H1 (cell line): ENCODE results near the gene AMN. TPM values are rescaled to one million over a fixed set of nuclear protein-coding genes. Genes with fewer than 3 reads are reported as not detected.

Experiments used
- CHD2 ChIP-seq: IDR thresholded peaks from 2 replicates; pipeline ENCODE4 v1.6.1; 2012; ENCODE audit warnings: low read length, improper control_type of control experiment
- CREB1 ChIP-seq: IDR thresholded peaks from 2 replicates; pipeline ENCODE4 v1.6.1; 2012; ENCODE audit warnings: inconsistent platforms
- POLR2AphosphoS5 ChIP-seq: IDR thresholded peaks from 2 replicates; pipeline ENCODE4 v1.6.1; 2011; ENCODE audit warnings: low read depth, low read length
- RXRA ChIP-seq: IDR thresholded peaks from 2 replicates; pipeline ENCODE4 v1.6.1; 2011; ENCODE audit warnings: low read depth, mild to moderate bottlenecking, low read length, moderate library complexity; ENCODE audit not compliant: insufficient read depth
- SIRT6 ChIP-seq: IDR thresholded peaks from one replicate; pipeline ENCODE4 v1.7.1; 2012; ENCODE audit warnings: low read length, inconsistent platforms
- polyA plus RNA-seq, 7 experiments: library from polyadenylated mRNA; depleted of rRNA in 3 of 7; stranded (reverse) in 5 of 7; unstranded in 2 of 7; fragments of >200 nt in 5 of 7; fragments of 200-250 nt in 2 of 7; gene quantifications; 1 replicate in 5 of 7; 2 replicates in 1 of 7; 4 replicates in 1 of 7; pipeline versions ENCODE4 v1.2.1 to v1.2.3, GENCODE V29; 2011 to 2013; ENCODE audit warnings: missing spikeins in 2 of 7, mixed read lengths in 2 of 7
- total RNA-seq: library from RNA; stranded (reverse); fragmentation: NEBNext Ultra II Directional; extraction: Animal tissue kit (Norgen Biotek cat#: 25700); gene quantifications from 2 replicates; pipeline ENCODE4 v1.2.1, GENCODE V29; 2021

Gene AMN
- total and polyA plus RNA-seq, 2 of the 8 experiments (the other 6 are each of a cell fraction or from before 2014, with no cell fraction given) = 0.77 to 1.5 TPM

DNA sequence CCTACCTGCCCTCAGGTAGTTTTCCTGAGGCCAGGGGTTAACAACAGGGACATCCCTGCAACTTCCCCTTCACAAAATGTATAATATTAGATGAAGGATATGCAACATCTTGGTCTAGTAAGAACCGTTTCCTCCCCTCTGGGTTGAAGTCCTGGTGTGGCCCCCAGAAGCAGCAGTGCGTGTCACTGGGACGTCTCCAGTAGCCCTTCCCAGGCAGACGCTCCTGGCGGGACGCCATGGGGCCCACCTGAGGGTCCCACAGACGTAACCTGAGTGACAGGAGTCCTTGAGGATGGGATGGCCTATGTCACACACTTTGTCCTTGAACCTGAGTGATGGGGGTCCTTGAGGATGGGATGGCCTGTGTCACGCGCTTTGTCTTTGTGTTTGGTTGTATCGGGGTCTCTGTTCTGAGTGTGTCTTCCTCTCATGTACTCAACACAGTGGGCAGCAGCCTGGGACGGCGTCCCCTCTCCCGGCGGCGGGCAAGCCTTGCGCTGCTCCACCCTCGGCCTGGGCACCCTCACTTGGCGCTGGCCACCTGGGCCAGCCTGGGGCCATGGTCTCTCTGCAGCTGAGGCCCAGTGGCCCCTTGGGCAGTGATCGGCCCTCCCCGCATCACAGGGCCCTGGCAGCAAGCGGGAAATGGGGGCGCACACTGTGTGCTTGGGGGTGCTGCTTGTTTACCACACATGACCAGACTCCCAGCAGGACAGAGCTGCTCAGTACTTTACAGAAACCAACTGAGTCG lies 14.3 kb upstream of the AMN start (continued):
- TF ChIP-seq CREB1 = no peak
- TF ChIP-seq CHD2 = no peak
- TF ChIP-seq RXRA = no peak
- TF ChIP-seq SIRT6 = no peak
- TF ChIP-seq POLR2AphosphoS5 = no peak
- TF ChIP-seq, all 59 proteins: peak for 0
